H4 (cell line): ENCODE data around the gene ZDHHC20. TPM values are rescaled to one million over a fixed set of nuclear protein-coding genes. Genes with fewer than 3 reads are reported as not detected.

ENCODE experiments used
- DNase-seq: peaks from one replicate; pipeline ENCODE4 v3.0.0-alpha.2; 2015; ENCODE audit warnings: low spot score
- total RNA-seq: library from RNA; depleted of rRNA; stranded (reverse); fragments of >200 nt; shearing (Covaris generic); gene quantifications from 2 replicates; pipeline ENCODE4 v1.2.3, GENCODE V29; 2014

Gene ZDHHC20
- total RNA-seq, 1 experiment from 2014 or later = 48.2 TPM

DNA sequence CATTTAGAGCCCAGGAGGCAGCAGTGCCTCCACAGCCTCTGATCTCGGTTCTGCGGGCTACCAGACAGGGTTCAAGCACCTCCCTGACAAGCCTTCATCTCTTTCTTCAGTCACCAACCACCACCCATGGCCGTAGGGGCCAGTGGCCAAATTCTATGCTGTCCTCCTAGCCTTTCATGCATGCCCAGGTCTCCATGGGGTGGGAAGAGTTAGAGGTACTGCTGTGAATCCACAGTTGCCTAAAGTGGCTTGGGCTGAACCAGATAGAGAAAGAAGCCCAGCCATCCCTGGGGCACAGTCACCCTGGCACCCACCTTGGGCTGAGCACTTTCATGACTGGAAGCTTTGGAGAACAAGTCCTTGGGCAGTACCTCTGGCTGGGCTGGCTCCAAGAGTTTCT is 97.4 kb downstream of the ZDHHC20 start:
- no peak for DNase-seq

DNA sequence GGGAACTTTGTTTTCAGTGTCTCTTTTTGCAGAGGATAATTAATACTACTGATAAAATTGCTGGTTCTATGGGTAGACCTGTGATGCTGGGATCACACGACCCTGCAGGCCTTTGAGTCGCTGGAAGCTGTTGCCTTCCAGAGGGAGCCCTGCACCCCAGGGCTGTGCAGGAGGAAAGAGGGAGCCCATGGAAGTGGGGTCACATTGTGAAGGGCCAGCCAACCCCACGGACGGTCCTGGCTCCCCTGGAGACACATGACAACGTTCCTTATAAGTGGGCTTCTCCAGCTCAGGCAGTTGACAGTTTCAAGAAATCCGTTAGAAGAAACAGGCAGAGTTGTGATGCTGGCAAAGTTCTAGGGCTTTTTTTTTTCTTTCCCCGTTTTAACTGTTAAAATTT is 98.0 kb downstream of the ZDHHC20 start:
- no peak for DNase-seq

GRCh38 chr13:21360463-21360862 is 98.6 kb downstream of the ZDHHC20 start:
- DNase-seq = no peak

- no peak for DNase-seq
Measured at GRCh38 chr13:21359855-21360254, 99.2 kb downstream of the ZDHHC20 start.

- DNase-seq = no peak
Measured at GRCh38 chr13:21355304-21355703, 103.8 kb downstream of the ZDHHC20 start.

- no peak for DNase-seq
Measured at GRCh38 chr13:21354721-21355120, 104.4 kb downstream of the ZDHHC20 start.

GRCh38 chr13:21348488-21349120 is 110.5 kb downstream of the ZDHHC20 start:
- DNase-seq = no peak

DNA sequence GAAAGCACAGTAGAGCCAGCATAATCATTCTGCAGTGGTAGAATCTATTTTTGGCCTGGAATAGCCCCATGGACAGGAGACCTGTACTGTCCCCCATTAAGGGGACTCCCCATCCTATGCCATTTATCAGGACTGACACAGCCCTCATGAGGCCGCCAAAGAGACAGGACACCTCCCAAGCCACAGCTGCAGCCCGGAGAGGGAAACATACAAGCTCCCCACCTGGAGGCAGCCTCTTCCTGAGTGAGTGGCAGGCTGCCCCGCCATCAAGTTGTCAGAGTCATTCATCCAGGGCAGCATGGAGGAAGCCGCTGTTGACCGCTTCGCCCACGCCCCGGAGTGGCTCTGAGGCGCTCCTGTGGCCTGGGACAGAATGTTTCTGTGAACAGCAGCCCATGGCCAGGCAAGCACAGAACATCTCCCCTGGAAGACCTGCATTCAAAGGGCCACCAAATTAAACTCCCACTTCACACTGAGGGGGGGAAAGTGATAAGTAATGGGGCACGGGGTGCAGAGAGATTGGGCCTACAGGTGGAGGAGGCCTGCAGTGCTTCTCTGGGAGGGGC is 111.3 kb downstream of the ZDHHC20 start:
- DNase-seq = no peak

DNA sequence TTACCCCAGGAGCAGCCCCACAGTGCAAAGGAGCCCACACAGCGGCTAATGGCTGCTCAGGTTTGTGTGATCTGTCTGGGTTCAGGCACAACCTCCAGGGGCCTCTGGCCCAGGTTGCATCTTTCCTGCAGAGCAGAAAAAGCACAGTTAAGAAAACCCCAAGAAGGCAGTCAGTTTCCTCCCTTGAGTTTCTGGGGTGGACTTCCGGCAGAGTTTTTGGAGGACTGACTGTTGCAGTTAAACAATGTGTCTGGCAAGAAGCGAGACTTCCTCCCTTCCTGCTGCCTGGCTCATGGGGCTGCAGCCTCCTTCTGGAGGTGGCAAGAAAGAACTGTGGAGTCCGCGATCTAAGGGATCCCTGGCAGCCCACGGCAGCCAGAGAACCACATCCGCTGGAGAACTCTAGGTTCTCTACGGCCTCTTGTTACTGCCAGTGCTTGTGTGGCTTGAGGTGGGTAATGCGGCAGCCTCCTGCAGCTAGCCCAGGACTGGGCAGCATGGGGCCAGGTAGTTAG is 114.4 kb downstream of the ZDHHC20 start:
- DNase-seq = no peak

- no peak for DNase-seq
Measured at GRCh38 chr13:21343659-21344058, 115.4 kb downstream of the ZDHHC20 start.

GRCh38 chr13:21342699-21343442 is 116.2 kb downstream of the ZDHHC20 start:
- DNase-seq = no peak

- no peak for DNase-seq
Measured at GRCh38 chr13:21341637-21342422, 117.3 kb downstream of the ZDHHC20 start.

- DNase-seq = no peak
Measured at GRCh38 chr13:21338639-21339278, 120.3 kb downstream of the ZDHHC20 start.

DNA sequence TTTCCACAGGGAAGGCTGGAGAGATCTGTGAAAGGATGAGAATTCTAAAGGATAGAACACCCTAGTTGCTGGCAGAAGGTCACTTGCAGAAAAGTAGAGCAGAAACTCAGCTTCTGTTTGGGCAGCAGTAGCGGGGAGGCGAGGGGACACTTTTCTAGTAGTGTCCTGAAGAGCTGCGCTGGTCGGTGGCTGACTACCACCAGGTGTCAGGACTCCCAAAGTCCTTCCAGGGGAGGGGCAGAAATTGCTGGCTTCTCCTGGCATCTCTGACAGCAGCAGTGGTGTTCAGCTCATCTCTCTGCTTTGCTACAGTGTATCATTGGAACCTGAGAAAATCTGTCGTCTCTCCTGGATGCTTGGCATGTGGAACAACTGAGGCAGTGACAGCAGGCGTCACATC is 120.9 kb downstream of the ZDHHC20 start:
- DNase-seq = no peak

DNA sequence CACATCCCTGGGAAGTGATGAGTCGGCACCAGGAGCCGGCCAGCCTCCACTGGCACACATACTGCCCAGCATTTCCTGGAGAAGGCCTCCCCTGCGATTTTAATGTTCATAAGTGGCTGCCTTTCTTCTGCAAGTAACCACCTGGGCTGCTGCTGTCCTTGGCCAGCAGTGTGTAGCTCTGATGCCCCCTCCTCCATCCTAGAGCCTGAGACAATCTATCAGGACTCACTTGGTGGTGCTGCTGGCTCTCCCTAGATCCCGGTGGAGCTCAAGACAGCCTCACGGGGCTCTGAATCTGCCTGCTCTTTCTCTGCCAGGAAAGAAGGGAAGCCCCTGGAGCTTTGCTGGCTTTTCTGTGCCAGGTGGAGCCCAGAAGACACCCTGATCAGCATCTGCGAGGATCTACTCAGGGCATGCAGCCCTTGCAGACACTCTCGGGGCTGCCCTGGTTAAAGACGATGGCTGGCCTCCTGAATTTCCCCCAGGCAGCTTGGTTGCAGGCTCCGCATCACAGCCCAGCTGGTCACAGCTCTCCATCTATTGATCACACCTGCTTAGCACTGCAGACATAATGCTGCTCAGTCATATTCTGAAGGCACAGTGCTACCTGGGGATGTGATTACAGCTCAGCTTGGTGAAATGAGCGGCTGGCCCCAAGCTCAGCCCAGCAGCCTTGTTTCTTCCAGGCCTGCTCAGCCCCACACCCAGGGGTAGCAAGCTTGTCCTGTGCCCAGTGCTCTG is 122.3 kb downstream of the ZDHHC20 start:
- no peak for DNase-seq

GRCh38 chr13:21333186-21333585 is 125.9 kb downstream of the ZDHHC20 start:
- no peak for DNase-seq

DNA sequence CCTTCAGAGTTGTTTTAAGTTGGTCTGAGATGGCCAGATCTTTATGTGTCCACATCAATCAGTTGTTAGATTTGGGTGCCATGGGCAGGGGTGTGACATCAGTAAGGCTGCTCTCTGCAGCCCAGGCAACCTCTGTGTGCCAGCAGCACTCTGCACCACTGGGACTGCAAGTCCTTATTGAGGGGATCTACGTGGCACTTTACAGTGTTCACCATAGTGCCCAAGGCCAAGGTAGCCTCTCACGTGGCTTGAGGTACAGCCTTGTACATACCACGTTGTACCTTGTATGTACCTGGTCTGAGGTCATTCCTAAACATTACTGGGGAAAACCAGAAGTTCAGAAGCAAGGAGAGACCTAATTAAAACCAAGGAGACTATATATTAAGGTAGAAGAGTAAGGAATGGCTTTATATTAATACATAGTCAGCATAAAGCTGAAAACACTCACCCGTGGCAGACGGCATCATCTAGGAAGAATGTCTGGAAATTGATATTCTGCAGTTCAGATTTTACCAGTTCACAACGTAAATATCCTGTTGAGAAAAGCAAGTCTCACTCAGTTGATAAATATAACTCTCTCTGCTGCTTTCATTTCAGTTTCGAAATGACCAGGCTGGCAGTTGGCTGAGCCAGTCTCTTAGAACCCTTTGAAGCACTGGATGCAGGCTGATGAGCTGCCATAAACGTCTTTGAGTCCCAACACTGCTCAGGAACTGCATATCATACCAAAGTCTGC is 128.8 kb downstream of the ZDHHC20 start:
- no peak for DNase-seq

GRCh38 chr13:21328836-21329477 is 130.1 kb downstream of the ZDHHC20 start:
- no peak for DNase-seq

- DNase-seq = no peak
Measured at GRCh38 chr13:21328201-21328600, 130.9 kb downstream of the ZDHHC20 start.
